ENCODE results near the gene RADIL. TPM values are rescaled to one million over a fixed set of nuclear protein-coding genes. Genes with fewer than 3 reads are reported as not detected.

Gene RADIL
- total and polyA plus RNA-seq, 2 of the 13 experiments (the other 11 are each of a cell fraction or from before 2014, with no cell fraction given): 0.05 to 0.09 TPM

GRCh38 chr7:4814433-4814832, 69.1 kb downstream of the RADIL start:
- no peak for TF ChIP-seq DMAP1 (CRISPR knock-in tag; IDR thresholded peaks at IDR 0.05)
- TF ChIP-seq GPBP1L1 (CRISPR knock-in tag; IDR thresholded peaks at IDR 0.05): no peak
- TF ChIP-seq ZBTB2 (CRISPR knock-in tag; IDR thresholded peaks at IDR 0.05; ENCODE audit: low read depth): no peak
- no peak for TF ChIP-seq MXD3 (CRISPR knock-in tag; IDR thresholded peaks at IDR 0.05)
- no peak for TF ChIP-seq NR0B2 (CRISPR knock-in tag; IDR thresholded peaks at IDR 0.05)
- TF ChIP-seq ZFY (CRISPR knock-in tag; IDR thresholded peaks at IDR 0.05): no peak
- TF ChIP-seq FIP1L1 (IDR thresholded peaks at IDR 0.05; ENCODE audit: borderline replicate concordance, insufficient read depth, low read depth, low read length): no peak
- no peak for TF ChIP-seq ZNF816 (CRISPR knock-in tag; IDR thresholded peaks at IDR 0.05; ENCODE audit: borderline replicate concordance)
- TF ChIP-seq ZNF432 (CRISPR knock-in tag; IDR thresholded peaks at IDR 0.05; ENCODE audit: borderline replicate concordance): no peak
- TF ChIP-seq ZNF367 (CRISPR knock-in tag; IDR thresholded peaks at IDR 0.05; ENCODE audit: borderline replicate concordance): no peak
- TF ChIP-seq MYNN (CRISPR knock-in tag; IDR thresholded peaks at IDR 0.05; ENCODE audit: low read depth): no peak
- TF ChIP-seq FLYWCH1 (CRISPR knock-in tag; IDR thresholded peaks at IDR 0.05): no peak
- no peak for TF ChIP-seq PCBP2 (optimal IDR thresholded peaks at IDR 0.05; ENCODE audit: low read depth, low read length, poor library complexity, severe bottlenecking)
- no peak for TF ChIP-seq NFIB (CRISPR knock-in tag; IDR thresholded peaks at IDR 0.05; ENCODE audit: borderline replicate concordance)
- no peak for TF ChIP-seq KDM3A (CRISPR knock-in tag; IDR thresholded peaks at IDR 0.05; ENCODE audit: low read depth)
- no peak for TF ChIP-seq ZNF891 (CRISPR knock-in tag; IDR thresholded peaks at IDR 0.05)
- TF ChIP-seq RFX3 (CRISPR knock-in tag; IDR thresholded peaks at IDR 0.05): no peak
- no peak for TF ChIP-seq RBM22 (optimal IDR thresholded peaks at IDR 0.05; ENCODE audit: low read length)
- TF ChIP-seq IRF1 (CRISPR knock-in tag; IDR thresholded peaks at IDR 0.05; ENCODE audit: low read depth): no peak
- no peak for TF ChIP-seq ZBTB38 (CRISPR knock-in tag; IDR thresholded peaks at IDR 0.05)

More at GRCh38 chr7:4814433-4814832, 69.1 kb downstream of the RADIL start:
- ATAC-seq (peak; percentile 17; the same call in 1 of the 3 replicates), DNase-seq (ENCODE audit: low spot score) (no peak), FAIRE-seq (no peak)
- H2AFZ ChIP-seq (ENCODE audit: low read length): no peak overlapping the region
- no TSS peak for BruUV-seq (replicated peaks)
- ChIA-PET CTCF (ENCODE audit: low intra/inter-chr PET ratio, low total read pairs) (no interaction called here), POLR2A (no interaction called here)
- H3K79me2 ChIP-seq (ENCODE audit: insufficient read depth, low read length): no peaks in the 10 kb centered on the region
- H3K4me2 ChIP-seq (ENCODE audit: low read depth, low read length): no peak overlapping the region
- in situ Hi-C loops (cut with HindIII; ENCODE audit: extremely low pct_ligation_motif_present, low pct_unique_long_range_greater_than_20kb) (no loop called here), intact Hi-C loops (cut with micrococcal nuclease; ENCODE audit: unreplicated experiment) (no loop called here)
- H4K20me1 ChIP-seq (ENCODE audit: insufficient read depth, low read length): no peaks in the 10 kb centered on the region
- WGBS (ENCODE audit: low lambda C conversion rate): 42% methylated on average over 8 of the region's 14 CpGs
- H3K4me1 ChIP-seq (ENCODE audit: insufficient read depth, low read length): peaks cover 7% of the 10 kb centered on the region; the same call in 1 of the 2 replicates
- H3K27me3 ChIP-seq (ENCODE audit: control insufficient read depth in 1 of 2, insufficient read depth in 2 of 2, low read length in 2 of 2): peaks cover 11 to 56% of the 10 kb centered on the region in 2 experiments
- no peak overlapping the region for H3K9ac ChIP-seq (ENCODE audit: insufficient read depth, low read depth, low read length)
- H3K4me3 ChIP-seq (replicated peaks in 1 of 3; ENCODE audit: insufficient read depth in 1 of 3, low read depth in 2 of 3, low read length in 3 of 3): no peak overlapping the region
- H3K27ac ChIP-seq (ENCODE audit: extremely low read length, insufficient read depth, low read length): no peak overlapping the region
- no peaks in the 10 kb centered on the region for H3K36me3 ChIP-seq (replicated peaks in 1 of 2; ENCODE audit: control insufficient read depth in 1 of 2, insufficient read depth in 2 of 2, low read length in 2 of 2)
- H3K9me3 ChIP-seq (ENCODE audit: low read length): no peaks in the 10 kb centered on the region
